Measurements from ENCODE around the gene COL21A1.

GRCh38 chr6:56266011-56266410 is 18.6 kb upstream of the COL21A1 start:
- TF ChIP-seq EZH2 (IDR thresholded peaks at IDR 0.05; ENCODE audit: borderline replicate concordance, low read depth, low read length, severe bottlenecking) (no peak), CTCF (IDR thresholded peaks at IDR 0.05; ENCODE audit: borderline replicate concordance, extremely low read depth, low read length, poor library complexity, severe bottlenecking) (no peak)

Measured in DND-41 (cell line).